Measurements from ENCODE around the gene CPS1.

Gene CPS1

DNA sequence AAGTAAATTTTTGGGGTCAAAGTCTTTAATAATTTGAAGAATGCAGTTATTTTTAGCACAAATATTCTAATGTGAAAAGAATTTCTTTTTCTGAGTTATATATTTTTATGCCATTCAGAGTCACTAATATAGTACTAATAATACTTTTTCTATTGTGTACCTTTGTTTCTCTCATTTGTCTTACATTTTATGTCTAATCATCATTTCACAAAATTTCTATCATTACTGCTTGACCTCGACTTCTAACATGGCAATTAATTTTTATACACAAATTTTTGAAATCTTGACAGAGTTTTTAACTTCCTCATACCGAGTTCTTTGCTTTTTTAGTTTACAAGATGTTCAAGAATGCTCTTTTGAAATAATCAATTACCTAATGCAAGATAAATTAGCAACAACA, 8.4 kb upstream of the CPS1 start:
- DNase-seq = no peak

DNA sequence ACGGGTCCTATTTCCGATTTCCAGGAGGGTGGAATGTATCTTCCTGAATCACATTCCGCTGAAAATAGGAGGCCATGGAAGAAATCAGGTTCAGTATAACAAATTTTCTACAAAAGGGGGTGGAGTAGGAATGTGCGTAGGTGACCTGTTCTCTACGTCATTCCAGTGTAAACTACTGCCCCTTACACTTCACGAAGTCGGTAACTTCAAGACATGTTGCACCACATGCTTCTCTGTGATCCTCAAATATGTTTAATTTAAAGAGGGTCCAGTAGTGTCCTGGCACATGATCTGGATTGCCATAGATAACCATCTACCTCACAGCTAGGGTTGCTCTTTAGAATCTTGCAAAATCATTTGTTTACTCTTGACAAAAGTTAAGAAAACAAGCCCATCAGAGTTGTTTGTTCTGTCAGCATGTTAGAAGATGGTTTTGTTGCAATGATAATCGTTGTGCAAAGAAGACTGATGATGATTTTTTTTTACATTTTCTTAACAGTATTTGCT, 7.5 kb upstream of the CPS1 start:
- no peak for DNase-seq

DNA sequence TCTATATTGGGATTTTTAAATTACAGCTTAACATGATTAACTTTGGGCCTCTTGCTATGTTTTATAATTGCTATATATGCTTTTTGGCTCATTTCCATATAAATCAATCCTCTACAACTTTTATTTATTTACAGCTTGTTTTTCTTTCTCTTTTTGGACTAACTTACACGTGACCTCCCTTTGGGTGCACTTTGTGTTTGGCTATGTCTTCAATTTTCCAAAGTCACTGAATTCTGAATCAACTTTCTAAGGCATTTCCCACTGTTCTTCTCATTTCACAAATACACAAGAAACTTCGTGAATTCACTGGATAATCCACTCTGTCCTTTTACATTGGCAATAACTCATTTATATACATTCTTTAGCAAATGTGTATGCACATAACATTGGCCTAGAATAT, 5.4 kb upstream of the CPS1 start:
- no peak for DNase-seq

- DNase-seq = no peak
Observed at GRCh38 chr2:210553373-210553772, 3.0 kb upstream of the CPS1 start.

GRCh38 chr2:210555555-210555954, 844 bp upstream of the CPS1 start:
- no peak for DNase-seq

GRCh38 chr2:210557721-210558120, 1.3 kb downstream of the CPS1 start:
- no peak for DNase-seq

DNA sequence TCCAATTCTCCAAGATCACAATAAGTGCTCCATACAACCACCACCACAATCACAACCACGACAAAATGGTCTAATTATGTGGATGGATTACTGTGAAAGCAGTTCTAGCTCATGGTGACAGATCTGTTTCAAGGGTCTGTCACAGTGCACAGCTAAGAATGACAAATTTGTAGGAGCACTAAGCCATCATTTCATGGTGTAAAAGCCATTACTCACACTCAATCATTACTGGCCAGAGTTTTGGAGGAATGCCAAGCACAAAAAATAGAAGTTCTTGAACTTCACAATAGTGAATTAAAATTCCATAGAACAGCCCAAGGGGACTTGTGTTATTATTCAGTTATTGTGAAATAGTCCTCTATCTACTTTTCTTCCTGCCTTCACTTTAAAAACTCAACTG, 2.3 kb downstream of the CPS1 start:
- DNase-seq = no peak

DNA sequence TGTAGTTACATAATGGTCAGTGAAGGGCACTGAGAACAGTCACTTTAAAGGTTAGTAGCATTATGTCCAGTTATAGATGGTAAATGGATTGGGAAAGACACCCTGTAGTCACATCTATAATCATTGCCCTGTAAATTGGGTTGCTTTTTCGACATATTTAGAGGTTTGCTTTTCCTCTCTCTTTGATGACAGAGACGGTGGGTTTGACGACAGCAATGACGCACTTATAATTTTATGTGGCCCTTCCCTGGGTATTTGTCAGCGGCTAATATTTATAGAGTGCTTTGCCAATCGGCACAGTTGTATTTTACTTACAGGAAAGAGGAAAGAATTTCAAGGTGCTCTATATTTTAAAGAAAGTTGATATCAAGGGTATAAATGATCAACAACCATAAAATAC, 2.8 kb downstream of the CPS1 start:
- no peak for DNase-seq

GRCh38 chr2:210561475-210561874, 5.1 kb downstream of the CPS1 start:
- DNase-seq = no peak

DNA sequence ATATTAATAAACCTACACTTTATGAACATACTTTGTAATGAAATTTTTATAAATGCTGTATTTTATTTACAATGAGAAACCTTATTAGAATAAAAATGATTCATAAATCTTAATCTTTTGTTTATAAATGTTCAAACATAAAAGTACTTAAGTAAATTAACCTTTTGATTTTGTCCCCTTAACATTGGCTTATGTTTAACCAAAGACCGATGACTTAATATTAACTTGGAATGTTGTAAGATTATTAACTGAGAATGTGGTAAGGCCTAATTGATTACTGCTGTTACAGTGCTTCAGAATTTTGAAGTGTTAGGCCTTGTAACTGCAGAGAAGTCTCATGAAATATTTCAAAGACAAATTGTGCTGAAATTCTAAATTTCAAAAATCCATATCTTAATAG, 5.7 kb downstream of the CPS1 start:
- no peak for DNase-seq

GRCh38 chr2:210562502-210563080, 6.2 kb downstream of the CPS1 start:
- no peak for DNase-seq

DNA sequence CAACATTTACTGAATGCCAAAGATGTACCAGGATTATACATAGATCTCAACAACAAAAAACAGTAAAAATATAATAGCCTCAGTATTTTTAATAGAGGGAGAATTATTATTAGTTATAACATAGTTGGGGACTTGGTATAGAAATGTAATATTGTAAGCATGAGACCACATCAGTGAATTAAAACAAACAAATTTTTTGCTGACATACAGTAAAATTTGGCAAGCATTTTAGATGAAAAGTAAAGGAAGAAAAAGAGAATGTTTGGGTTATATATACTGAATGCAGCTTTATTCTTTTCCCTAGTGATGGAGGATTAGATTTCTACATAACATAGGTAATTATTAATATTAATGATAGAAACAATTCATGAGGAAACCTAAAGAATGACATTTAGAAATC, 10.9 kb downstream of the CPS1 start:
- DNase-seq = no peak

DNA sequence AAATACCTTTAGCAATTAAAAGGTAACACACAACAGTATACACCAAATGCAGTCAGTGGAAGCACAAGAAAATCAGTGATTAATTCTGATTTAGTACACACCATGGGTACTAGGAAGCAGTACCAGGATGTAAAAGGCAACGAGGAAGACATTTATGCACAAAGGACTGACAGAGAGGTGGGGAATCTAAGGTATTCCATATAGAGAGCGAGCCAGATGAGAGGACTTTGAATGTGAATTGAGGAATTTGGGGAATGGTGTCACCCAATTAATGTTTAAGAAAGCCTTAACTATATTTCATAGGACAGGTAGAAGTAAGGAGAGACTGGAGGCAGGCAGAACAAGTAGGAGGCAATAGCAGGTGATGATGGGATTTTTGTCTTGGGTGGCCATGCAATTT, 11.7 kb downstream of the CPS1 start:
- DNase-seq = no peak

- peak; percentile 36 for DNase-seq
Observed at GRCh38 chr2:210577263-210578071, 21.1 kb downstream of the CPS1 start.

GRCh38 chr2:210584834-210585233, 28.4 kb downstream of the CPS1 start:
- no peak for DNase-seq

GRCh38 chr2:210586381-210586780, 30.0 kb downstream of the CPS1 start:
- no peak for DNase-seq

GRCh38 chr2:210591663-210592062, 35.3 kb downstream of the CPS1 start:
- no peak for DNase-seq

DNA sequence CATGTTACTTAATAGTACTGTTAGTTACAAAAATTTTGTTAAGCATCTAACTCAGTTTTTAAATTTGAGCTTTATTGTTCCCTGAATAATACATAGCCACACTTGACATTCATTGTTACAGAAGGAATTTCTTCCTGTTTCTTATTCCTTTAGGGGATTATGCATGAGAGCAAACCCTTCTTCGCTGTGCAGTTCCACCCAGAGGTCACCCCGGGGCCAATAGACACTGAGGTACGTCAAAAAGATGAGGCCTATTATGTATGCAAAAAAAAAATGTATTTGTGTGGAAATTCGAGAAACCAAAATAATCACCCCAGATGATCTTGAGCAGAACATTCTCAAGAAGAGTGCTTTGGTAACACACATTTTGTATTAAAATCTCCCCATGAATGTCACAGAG, 36.3 kb downstream of the CPS1 start:
- no peak for DNase-seq

GRCh38 chr2:210593166-210593565, 36.8 kb downstream of the CPS1 start:
- DNase-seq = no peak

DNA sequence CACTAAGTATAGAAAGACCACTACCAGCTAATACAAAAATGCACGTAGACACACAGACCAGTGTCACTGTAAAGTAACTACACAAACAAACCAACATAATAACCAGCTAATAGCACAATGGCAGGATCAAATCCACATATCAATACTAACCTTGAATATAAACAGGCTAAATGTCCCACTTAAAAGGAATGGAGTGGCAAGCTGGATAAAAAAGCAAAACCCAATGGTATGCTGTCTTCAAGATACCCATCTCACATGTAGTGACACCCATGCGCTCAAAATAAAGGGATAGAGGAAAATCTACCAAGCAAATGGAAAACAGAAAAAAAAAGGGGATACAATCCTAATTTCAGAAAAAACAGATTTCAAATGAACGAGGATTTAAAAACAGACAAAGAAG, 41.8 kb downstream of the CPS1 start:
- DNase-seq = no peak

- no peak for DNase-seq
Observed at GRCh38 chr2:210599476-210599875, 43.1 kb downstream of the CPS1 start.

- DNase-seq = no peak
Observed at GRCh38 chr2:210604666-210605065, 48.3 kb downstream of the CPS1 start.

DNA sequence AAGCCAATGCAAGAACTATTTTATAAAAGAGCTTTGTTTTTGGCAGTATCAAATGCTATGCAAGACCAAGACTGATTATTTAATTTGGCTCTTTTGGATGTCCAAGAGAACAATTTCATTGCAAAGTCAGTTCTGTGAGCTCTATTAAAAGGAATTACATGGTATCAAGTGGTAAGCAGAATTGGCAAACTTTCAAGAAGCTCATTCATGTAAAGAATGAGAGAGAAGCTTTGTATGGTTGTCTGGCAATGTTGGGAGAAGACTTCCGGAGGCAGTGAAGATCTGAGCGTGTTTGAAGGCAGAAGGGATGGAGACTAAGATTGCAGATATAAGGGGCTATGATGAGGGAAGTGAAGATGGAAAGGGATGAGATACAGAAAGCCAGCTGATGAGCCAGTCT, 49.6 kb downstream of the CPS1 start:
- no peak for DNase-seq

DNA sequence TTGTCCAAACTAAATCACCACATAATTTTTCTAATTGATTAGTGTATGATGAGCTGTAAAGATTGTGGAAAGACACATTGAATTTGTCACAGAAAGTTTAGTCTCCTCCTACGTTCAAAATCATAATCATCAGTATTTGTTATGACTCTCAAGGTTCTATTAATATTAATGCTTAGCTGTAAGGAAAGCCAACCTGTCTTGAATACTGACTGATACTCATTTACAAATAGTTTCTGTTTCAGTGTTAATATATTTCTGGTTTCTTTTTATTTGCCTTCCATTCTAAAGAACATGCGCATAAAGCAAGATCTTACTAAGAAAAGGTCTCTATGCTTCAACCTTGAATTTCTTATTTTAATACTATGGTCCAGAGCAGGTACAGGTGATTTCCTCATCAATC, 55.1 kb downstream of the CPS1 start:
- no peak for DNase-seq

- DNase-seq = no peak
Observed at GRCh38 chr2:210616074-210616473, 59.7 kb downstream of the CPS1 start.

Measured in NCI-H774 (cell line).